NCI-H510A (cell line): ENCODE measurements around the gene PAFAH2.
"Not testable (repeated sequence)": the region's sequence is repeated elsewhere in the genome, so short reads cannot be mapped to it uniquely, and the experiment has no call there.

Experiments used
- DNase-seq: peaks from one replicate; lab custom pipeline; 2025; lab: John Stamatoyannopoulos, UW

The PAFAH2 gene

GRCh38 chr1:25985171-25985570 is 12.7 kb downstream of the PAFAH2 start:
- DNase-seq: no peak

GRCh38 chr1:25979210-25979609 is 18.7 kb downstream of the PAFAH2 start:
- DNase-seq: no peak

GRCh38 chr1:25978403-25978802 is 19.5 kb downstream of the PAFAH2 start:
- DNase-seq: no peak

GRCh38 chr1:25977801-25978200 is 20.1 kb downstream of the PAFAH2 start:
- no peak for DNase-seq

GRCh38 chr1:25973610-25974321 is 24.1 kb downstream of the PAFAH2 start:
- no peak for DNase-seq

GRCh38 chr1:25971811-25972180 is 26.1 kb downstream of the PAFAH2 start:
- no peak for DNase-seq

- DNase-seq: no peak
Measured at GRCh38 chr1:25971066-25971810, 26.6 kb downstream of the PAFAH2 start.

- DNase-seq: no peak
Measured at GRCh38 chr1:25967308-25967707, 30.6 kb downstream of the PAFAH2 start.

GRCh38 chr1:25959611-25960010 is 38.3 kb downstream of the PAFAH2 start:
- DNase-seq: no peak

- DNase-seq: no peak
Measured at GRCh38 chr1:25958465-25958864, 39.4 kb downstream of the PAFAH2 start.

- no peak for DNase-seq
Measured at GRCh38 chr1:25955553-25955952, 42.3 kb downstream of the PAFAH2 start.

GRCh38 chr1:25954282-25954938 is 43.5 kb downstream of the PAFAH2 start:
- DNase-seq: no peak

GRCh38 chr1:25952841-25953401 is 44.9 kb downstream of the PAFAH2 start:
- no peak for DNase-seq

- DNase-seq: no peak
Measured at GRCh38 chr1:25948641-25949040, 49.2 kb downstream of the PAFAH2 start.

- no peak for DNase-seq
Measured at GRCh38 chr1:25947027-25947426, 50.8 kb downstream of the PAFAH2 start.

GRCh38 chr1:25945761-25946160 is 52.1 kb downstream of the PAFAH2 start:
- DNase-seq: no peak

GRCh38 chr1:25944986-25945385 is 52.9 kb downstream of the PAFAH2 start:
- DNase-seq: peak; percentile 18

GRCh38 chr1:25943511-25943910 is 54.4 kb downstream of the PAFAH2 start:
- DNase-seq: not testable (repeated sequence)

GRCh38 chr1:25936947-25937346 is 60.9 kb downstream of the PAFAH2 start:
- no peak for DNase-seq

- no peak for DNase-seq
Measured at GRCh38 chr1:25933479-25934365, 64.1 kb downstream of the PAFAH2 start.

- not testable (repeated sequence) for DNase-seq
Measured at GRCh38 chr1:25932811-25933400, 65.0 kb downstream of the PAFAH2 start.
